ENCODE measurements around the gene SLC7A7. TPM values are rescaled to one million over a fixed set of nuclear protein-coding genes. Genes with fewer than 3 reads are reported as not detected.
"Not testable (repeated sequence)": the region's sequence is repeated elsewhere in the genome, so short reads cannot be mapped to it uniquely, and the experiment has no call there.

The SLC7A7 gene
- total RNA-seq, 1 donor from 2014 or later = 1.9 TPM

- DNase-seq (ENCODE audit: low read depth in 2 of 2) = no peak
These were observed 6.9 kb upstream of the SLC7A7 start for GRCh38 chr14:22822016-22822570.

GRCh38 chr14:22821193-22822015 is 6.2 kb upstream of the SLC7A7 start:
- DNase-seq (ENCODE audit: low read depth in 2 of 2) = no peak

GRCh38 chr14:22820731-22821130 is 5.5 kb upstream of the SLC7A7 start:
- no peak for DNase-seq (ENCODE audit: low read depth in 2 of 2)

GRCh38 chr14:22819151-22819988 is 4.1 kb upstream of the SLC7A7 start:
- DNase-seq (ENCODE audit: low read depth in 2 of 2) = peak; percentile 81 to 88

GRCh38 chr14:22814373-22814772 is 862 bp downstream of the SLC7A7 start:
- DNase-seq (ENCODE audit: low read depth in 2 of 2) = no peak

GRCh38 chr14:22813145-22813544 is 2.1 kb downstream of the SLC7A7 start:
- no peak for DNase-seq (ENCODE audit: low read depth in 2 of 2)

GRCh38 chr14:22812744-22813143 is 2.5 kb downstream of the SLC7A7 start:
- DNase-seq (ENCODE audit: low read depth in 2 of 2) = no peak

- no peak for DNase-seq (ENCODE audit: low read depth in 2 of 2)
These were observed 3.5 kb downstream of the SLC7A7 start for GRCh38 chr14:22811722-22812121.

GRCh38 chr14:22808388-22809209 is 6.6 kb downstream of the SLC7A7 start:
- DNase-seq (ENCODE audit: low read depth in 2 of 2) = no peak

- no peak for DNase-seq (ENCODE audit: low read depth in 2 of 2)
These were observed 7.7 kb downstream of the SLC7A7 start for GRCh38 chr14:22807432-22808087.

GRCh38 chr14:22805235-22805634 is 10.0 kb downstream of the SLC7A7 start:
- DNase-seq (ENCODE audit: low read depth in 2 of 2) = not testable (repeated sequence)

- DNase-seq (ENCODE audit: low read depth in 2 of 2) = no peak
These were observed 11.6 kb downstream of the SLC7A7 start for GRCh38 chr14:22803687-22803974.

- DNase-seq (ENCODE audit: low read depth in 2 of 2) = no peak
These were observed 12.2 kb downstream of the SLC7A7 start for GRCh38 chr14:22802860-22803686.

- DNase-seq (ENCODE audit: low read depth in 2 of 2) = no peak
These were observed 13.5 kb downstream of the SLC7A7 start for GRCh38 chr14:22801716-22802115.

- DNase-seq (ENCODE audit: low read depth in 2 of 2) = no peak
These were observed 14.9 kb downstream of the SLC7A7 start for GRCh38 chr14:22800346-22800745.

GRCh38 chr14:22798528-22798927 is 16.7 kb downstream of the SLC7A7 start:
- no peak for DNase-seq (ENCODE audit: low read depth in 2 of 2)

- DNase-seq (ENCODE audit: low read depth in 2 of 2) = no peak
These were observed 18.0 kb downstream of the SLC7A7 start for GRCh38 chr14:22797017-22797917.

GRCh38 chr14:22796087-22796707 is 19.0 kb downstream of the SLC7A7 start:
- DNase-seq (ENCODE audit: low read depth in 2 of 2) = no peak

GRCh38 chr14:22794551-22794951 is 20.7 kb downstream of the SLC7A7 start:
- no peak for DNase-seq (ENCODE audit: low read depth in 2 of 2)

Data from dermis microvascular lymphatic vessel endothelial cell (primary cell).